GM12875 (cell line): ENCODE results near the gene COL4A5.

ENCODE experiments used
- H3K4me3 ChIP-seq: one replicate; pipeline ENCODE4 v1.5.1; 2011; ENCODE audit warnings: low read depth, low read length, control low read depth
- CTCF ChIP-seq: IDR thresholded peaks from 2 replicates; pipeline ENCODE4 v1.5.1; 2011; ENCODE audit warnings: low read depth, mild to moderate bottlenecking, control low read depth, inconsistent platforms, low read length, moderate library complexity, borderline replicate concordance; ENCODE audit not compliant: insufficient read depth

Gene COL4A5

GRCh38 chrX:108415146-108415545 lies 24.5 kb upstream of the COL4A5 start:
- no peak for TF ChIP-seq CTCF
- no peak overlapping the region for H3K4me3 ChIP-seq

DNA sequence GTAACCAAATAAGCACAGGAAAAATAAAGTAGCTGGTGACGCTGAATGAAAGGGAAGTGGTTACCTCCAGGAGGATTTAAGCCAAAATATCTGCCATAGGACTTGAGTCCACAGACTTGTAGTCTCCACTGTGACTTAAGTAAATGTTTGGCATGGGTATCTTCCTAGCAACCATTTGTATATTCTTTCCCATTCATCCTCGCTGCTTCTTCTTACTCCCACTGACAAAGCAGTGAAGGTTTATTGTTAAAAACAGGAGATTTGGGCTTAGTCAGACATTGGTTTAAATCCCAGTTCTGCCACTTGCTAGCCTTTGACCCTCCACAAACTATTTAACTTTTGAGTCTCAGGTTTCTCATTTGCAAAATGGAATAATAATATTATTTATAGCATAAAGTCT lies 23.7 kb upstream of the COL4A5 start:
- no peak for TF ChIP-seq CTCF
- no peak overlapping the region for H3K4me3 ChIP-seq

GRCh38 chrX:108417257-108417656 lies 22.4 kb upstream of the COL4A5 start:
- TF ChIP-seq CTCF: no peak
- no peak overlapping the region for H3K4me3 ChIP-seq

- H3K4me3 ChIP-seq: no peak overlapping the region
- no peak for TF ChIP-seq CTCF
Observed at GRCh38 chrX:108419401-108419800, 20.2 kb upstream of the COL4A5 start.

DNA sequence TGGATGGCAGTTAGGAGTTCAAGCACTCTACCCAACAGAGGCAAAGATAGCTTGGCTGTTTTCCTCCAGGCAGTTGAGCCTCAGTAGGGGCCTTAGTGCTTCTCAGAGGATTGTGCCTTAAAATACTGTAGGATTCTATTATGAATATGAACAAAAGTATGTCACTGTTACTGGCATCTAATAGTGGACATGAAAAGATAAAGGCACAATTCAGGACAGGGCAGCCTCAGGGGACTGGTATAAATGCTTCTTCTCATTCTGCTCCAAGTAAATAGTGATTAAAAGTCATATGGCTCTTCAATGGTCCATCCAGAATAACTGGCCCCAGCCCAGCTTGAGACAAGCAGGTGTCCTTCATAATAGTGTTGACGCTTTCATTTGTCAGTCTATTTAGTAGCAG lies 19.2 kb upstream of the COL4A5 start:
- no peak for TF ChIP-seq CTCF
- H3K4me3 ChIP-seq: no peak overlapping the region

- TF ChIP-seq CTCF: no peak
- H3K4me3 ChIP-seq: no peak overlapping the region
Observed at GRCh38 chrX:108426262-108426661, 13.4 kb upstream of the COL4A5 start.

DNA sequence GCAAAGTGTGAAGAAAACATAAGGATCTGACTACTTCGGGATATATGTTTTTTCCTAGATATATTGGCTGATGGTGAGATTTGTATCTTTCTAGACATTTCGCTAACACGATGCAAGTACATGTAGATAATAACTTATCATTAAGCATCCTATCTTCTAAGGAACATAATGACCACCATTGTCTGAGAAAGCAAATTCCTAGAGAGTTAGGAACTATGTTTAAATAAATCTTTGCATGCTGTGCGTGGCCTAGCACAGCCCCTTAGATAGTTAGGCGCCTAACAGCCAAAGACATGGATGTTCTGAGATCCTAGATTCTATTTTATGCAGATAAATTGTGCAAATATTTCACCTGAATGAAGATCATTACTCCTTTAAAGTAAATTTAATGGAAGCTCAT lies 4.4 kb upstream of the COL4A5 start:
- no peak overlapping the region for H3K4me3 ChIP-seq
- TF ChIP-seq CTCF: no peak
